GM19463 (cell line): ENCODE measurements around the gene RABGAP1L.
"Not testable (repeated sequence)": the region's sequence is repeated elsewhere in the genome, so short reads cannot be mapped to it uniquely, and the experiment has no call there.

Experiments used
- ATAC-seq: cut with Tn5 transposase; IDR thresholded peaks from one replicate; pipeline ENCODE4 v1.9.1; 2021; ENCODE audit warnings: mild to moderate bottlenecking, moderate library complexity; ENCODE audit not compliant: unreplicated experiment

Gene RABGAP1L

GRCh38 chr1:174428033-174428432 lies 268.7 kb downstream of the RABGAP1L start:
- no peak for ATAC-seq

- ATAC-seq = no peak
Observed at GRCh38 chr1:174428739-174429138, 269.4 kb downstream of the RABGAP1L start.

- ATAC-seq = no peak
Observed at GRCh38 chr1:174433451-174433850, 274.1 kb downstream of the RABGAP1L start.

GRCh38 chr1:174445351-174445750 lies 286.0 kb downstream of the RABGAP1L start:
- no peak for ATAC-seq

GRCh38 chr1:174445817-174446216 lies 286.5 kb downstream of the RABGAP1L start:
- no peak for ATAC-seq

- no peak for ATAC-seq
Observed at GRCh38 chr1:174447866-174448530, 288.7 kb downstream of the RABGAP1L start, which contains the start of gene GPR52. Gene GPR52, plus strand, starts transcription at chr1:174447964. Its CDS starts 148 bp downstream, at chr1:174448112.

- ATAC-seq = no peak
Observed at GRCh38 chr1:174448531-174448883, 289.2 kb downstream of the RABGAP1L start.

GRCh38 chr1:174448974-174449373 lies 289.7 kb downstream of the RABGAP1L start:
- no peak for ATAC-seq

- ATAC-seq = no peak
Observed at GRCh38 chr1:174451408-174451807, 292.1 kb downstream of the RABGAP1L start.

- ATAC-seq = no peak
Observed at GRCh38 chr1:174465855-174466254, 306.5 kb downstream of the RABGAP1L start.

GRCh38 chr1:174466607-174467006 lies 307.3 kb downstream of the RABGAP1L start:
- ATAC-seq = no peak

GRCh38 chr1:174469052-174469451 lies 309.7 kb downstream of the RABGAP1L start:
- no peak for ATAC-seq

- no peak for ATAC-seq
Observed at GRCh38 chr1:174469687-174470086, 310.4 kb downstream of the RABGAP1L start.

- ATAC-seq = no peak
Observed at GRCh38 chr1:174479281-174479680, 320.0 kb downstream of the RABGAP1L start.

- ATAC-seq = no peak
Observed at GRCh38 chr1:174480324-174480723, 321.0 kb downstream of the RABGAP1L start.

- ATAC-seq = no peak
Observed at GRCh38 chr1:174491606-174492005, 332.3 kb downstream of the RABGAP1L start.

- no peak for ATAC-seq
Observed at GRCh38 chr1:174497478-174497877, 338.2 kb downstream of the RABGAP1L start.

GRCh38 chr1:174516755-174517154 lies 357.4 kb downstream of the RABGAP1L start:
- not testable (repeated sequence) for ATAC-seq

- no peak for ATAC-seq
Observed at GRCh38 chr1:174519844-174520243, 360.5 kb downstream of the RABGAP1L start.

GRCh38 chr1:174531751-174532150 lies 372.4 kb downstream of the RABGAP1L start:
- ATAC-seq = no peak

GRCh38 chr1:174534789-174535188 lies 375.5 kb downstream of the RABGAP1L start:
- ATAC-seq = no peak

GRCh38 chr1:174535207-174535606 lies 375.9 kb downstream of the RABGAP1L start:
- no peak for ATAC-seq

- ATAC-seq = not testable (repeated sequence)
Observed at GRCh38 chr1:174543421-174543820, 384.1 kb downstream of the RABGAP1L start.
